Measurements from ENCODE around the gene ADGRL1.

ADGRL1 gene

GRCh38 chr19:14155371-14155770 lies 50.6 kb downstream of the ADGRL1 start:
- H3K4me3 ChIP-seq (ENCODE audit: low read depth, low read length), result no peak overlapping the region
- no peaks in the 10 kb centered on the region for H3K27me3 ChIP-seq (ENCODE audit: insufficient read depth, low read depth, severe bottlenecking)
- TF ChIP-seq, protein P1, sequence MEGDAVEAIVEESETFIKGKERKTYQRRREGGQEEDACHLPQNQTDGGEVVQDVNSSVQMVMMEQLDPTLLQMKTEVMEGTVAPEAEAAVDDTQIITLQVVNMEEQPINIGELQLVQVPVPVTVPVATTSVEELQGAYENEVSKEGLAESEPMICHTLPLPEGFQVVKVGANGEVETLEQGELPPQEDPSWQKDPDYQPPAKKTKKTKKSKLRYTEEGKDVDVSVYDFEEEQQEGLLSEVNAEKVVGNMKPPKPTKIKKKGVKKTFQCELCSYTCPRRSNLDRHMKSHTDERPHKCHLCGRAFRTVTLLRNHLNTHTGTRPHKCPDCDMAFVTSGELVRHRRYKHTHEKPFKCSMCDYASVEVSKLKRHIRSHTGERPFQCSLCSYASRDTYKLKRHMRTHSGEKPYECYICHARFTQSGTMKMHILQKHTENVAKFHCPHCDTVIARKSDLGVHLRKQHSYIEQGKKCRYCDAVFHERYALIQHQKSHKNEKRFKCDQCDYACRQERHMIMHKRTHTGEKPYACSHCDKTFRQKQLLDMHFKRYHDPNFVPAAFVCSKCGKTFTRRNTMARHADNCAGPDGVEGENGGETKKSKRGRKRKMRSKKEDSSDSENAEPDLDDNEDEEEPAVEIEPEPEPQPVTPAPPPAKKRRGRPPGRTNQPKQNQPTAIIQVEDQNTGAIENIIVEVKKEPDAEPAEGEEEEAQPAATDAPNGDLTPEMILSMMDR (IDR thresholded peaks at IDR 0.05; ENCODE audit: low read depth, low read length), result no peak
- H3K27ac ChIP-seq, result no peak overlapping the region
- H3K9me3 ChIP-seq (ENCODE audit: severe bottlenecking), result no peaks in the 10 kb centered on the region
- no peak for DNase-seq
- peaks cover 68% of the 10 kb centered on the region for H3K36me3 ChIP-seq

GRCh38 chr19:14152713-14153112 lies 53.3 kb downstream of the ADGRL1 start:
- H3K9me3 ChIP-seq (ENCODE audit: severe bottlenecking), result no peaks in the 10 kb centered on the region
- H3K27me3 ChIP-seq (ENCODE audit: insufficient read depth, low read depth, severe bottlenecking), result no peaks in the 10 kb centered on the region
- no peak overlapping the region for H3K4me3 ChIP-seq (ENCODE audit: low read depth, low read length)
- no peak for DNase-seq
- peaks cover 44% of the 10 kb centered on the region for H3K36me3 ChIP-seq
- TF ChIP-seq, protein P1 (IDR thresholded peaks at IDR 0.05; ENCODE audit: low read depth, low read length), result no peak
- H3K27ac ChIP-seq, result no peak overlapping the region

DNA sequence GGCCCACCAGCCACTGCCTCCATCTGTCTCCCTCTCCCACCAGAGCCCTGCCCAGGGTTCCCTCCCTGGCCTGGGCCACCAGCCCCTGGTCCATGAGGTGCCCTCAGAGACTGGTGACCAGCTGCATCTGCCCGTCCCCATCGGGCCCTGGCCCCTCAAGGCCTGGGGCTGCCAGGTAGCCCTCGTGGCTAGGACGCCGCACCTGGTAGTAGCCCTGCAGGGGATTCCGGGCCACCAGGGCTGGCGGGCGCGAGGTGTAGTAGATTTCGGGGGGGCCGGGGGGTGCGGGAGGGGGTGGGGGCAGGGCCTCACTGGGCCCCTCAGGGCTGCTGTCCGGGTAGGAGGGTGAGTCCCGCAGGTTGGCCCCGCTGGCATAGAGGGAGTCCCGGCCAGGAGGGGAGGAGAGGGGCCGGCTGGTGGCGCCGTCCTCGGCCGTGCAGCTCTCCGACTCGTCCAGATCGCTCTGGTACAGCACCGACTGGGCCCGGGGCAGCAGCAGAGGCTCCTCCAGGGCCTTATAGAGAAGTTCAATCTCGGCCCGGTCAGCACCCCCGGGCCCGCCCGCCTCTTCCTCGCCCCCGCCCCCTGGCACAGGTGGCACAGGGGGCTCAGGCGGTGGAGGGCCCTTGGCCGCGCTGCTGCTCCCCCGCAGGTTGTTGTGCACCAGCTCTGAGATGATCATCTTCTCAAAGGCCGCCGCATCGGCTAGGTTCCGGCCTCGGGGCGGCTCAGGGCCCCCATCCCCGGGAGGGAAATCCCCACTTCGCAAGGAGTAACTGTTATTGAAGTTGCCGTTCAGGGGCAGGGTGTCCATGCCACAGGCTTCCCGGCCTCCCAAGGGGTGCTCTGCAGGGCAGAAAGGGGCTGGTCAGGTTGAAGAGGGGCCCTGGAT lies 55.0 kb downstream of the ADGRL1 start:
- Histone ChIP-seq H3K27ac (no peak overlapping the region), H3K4me3 (ENCODE audit: low read depth, low read length) (no peak overlapping the region), H3K9me3 (ENCODE audit: severe bottlenecking) (no peaks in the 10 kb centered on the region), H3K27me3 (ENCODE audit: insufficient read depth, low read depth, severe bottlenecking) (no peaks in the 10 kb centered on the region), H3K36me3 (peaks cover 32% of the 10 kb centered on the region)
- TF ChIP-seq, protein P1 (IDR thresholded peaks at IDR 0.05; ENCODE audit: low read depth, low read length), result no peak
- no peak for DNase-seq

GRCh38 chr19:14150041-14150769 lies 55.8 kb downstream of the ADGRL1 start:
- Histone ChIP-seq H3K36me3 (peaks cover 29% of the 10 kb centered on the region), H3K27me3 (ENCODE audit: insufficient read depth, low read depth, severe bottlenecking) (no peaks in the 10 kb centered on the region), H3K9me3 (ENCODE audit: severe bottlenecking) (no peaks in the 10 kb centered on the region), H3K27ac (no peak overlapping the region), H3K4me3 (ENCODE audit: low read depth, low read length) (no peak overlapping the region)
- peak; percentile 25 for DNase-seq
- TF ChIP-seq, protein P1 (IDR thresholded peaks at IDR 0.05; ENCODE audit: low read depth, low read length), result 0 out of 2 replicates have a peak, but pooled peaks have one; percentile 3

- no peak overlapping the region for H3K27ac ChIP-seq
- H3K36me3 ChIP-seq, result peaks cover 23% of the 10 kb centered on the region
- no peaks in the 10 kb centered on the region for H3K27me3 ChIP-seq (ENCODE audit: insufficient read depth, low read depth, severe bottlenecking)
- no peak for DNase-seq
- H3K9me3 ChIP-seq (ENCODE audit: severe bottlenecking), result no peaks in the 10 kb centered on the region
- H3K4me3 ChIP-seq (ENCODE audit: low read depth, low read length), result no peak overlapping the region
- TF ChIP-seq, protein P1 (IDR thresholded peaks at IDR 0.05; ENCODE audit: low read depth, low read length), result no peak
Measured at GRCh38 chr19:14149509-14149994, 56.4 kb downstream of the ADGRL1 start.

All from WERI-Rb-1 (cell line).